HepG2 (cell line): ENCODE data around the gene ACACB. TPM values are rescaled to one million over a fixed set of nuclear protein-coding genes. Genes with fewer than 3 reads are reported as not detected.

Experiments
- ATM ChIP-seq: fragments of 450-650 bp; IDR thresholded peaks from 2 replicates; pipeline ENCODE4 v1.7.1; 2017; ENCODE audit warnings: mild to moderate bottlenecking, borderline replicate concordance
- CBX2 ChIP-seq, 2 experiments: fragments of 200-600 bp in 1 of 2; sonication (generic); formaldehyde crosslinking in 1 of 2; IDR thresholded peaks; 2 replicates each; pipeline versions ENCODE4 v1.7.0 to v1.8.1; 2018 to 2022; ENCODE audit warnings: low read depth in 2 of 2, low read length in 1 of 2, mild to moderate bottlenecking in 1 of 2, missing genetic modification reagents in 1 of 2
- EED ChIP-seq: sonication (generic); formaldehyde crosslinking; IDR thresholded peaks from 2 replicates; pipeline ENCODE4 v1.5.0; 2020; ENCODE audit warnings: mild to moderate bottlenecking, missing genetic modification reagents
- ERF ChIP-seq: IDR thresholded peaks from 2 replicates; pipeline ENCODE4 v1.6.1; 2018; ENCODE audit warnings: missing biosample characterization, missing genetic modification reagents
- KLF6 ChIP-seq: IDR thresholded peaks from 2 replicates; pipeline ENCODE4 v1.8.0; 2016; ENCODE audit warnings: missing biosample characterization, missing genetic modification reagents
- MIER3 ChIP-seq: IDR thresholded peaks from 2 replicates; pipeline ENCODE4 v1.6.1; 2016; ENCODE audit warnings: missing compliant biosample characterization, borderline replicate concordance
- MTA1 ChIP-seq: sonication (generic); formaldehyde crosslinking; IDR thresholded peaks from 2 replicates; pipeline ENCODE4 v1.4.0; 2020; ENCODE audit warnings: missing genetic modification reagents, mild to moderate bottlenecking, borderline replicate concordance
- NBN ChIP-seq: fragments of 450-650 bp; conservative IDR thresholded peaks from 2 replicates; pipeline ENCODE4 v1.6.1; 2017
- PHF5A ChIP-seq: IDR thresholded peaks from one replicate; pipeline ENCODE4 v1.6.1; 2018; ENCODE audit warnings: low read depth, missing genetic modification reagents; ENCODE audit not compliant: unreplicated experiment
- POLR2A ChIP-seq, 2 experiments: IDR thresholded peaks; 2 replicates each; pipeline ENCODE4 v1.6.1; 2011; ENCODE audit warnings: low read depth in 2 of 2, low read length in 2 of 2, mild to moderate bottlenecking in 1 of 2, moderate library complexity in 1 of 2; ENCODE audit not compliant: insufficient read depth in 1 of 2
- SOX13 ChIP-seq, 3 experiments: fragments of 450-650 bp in 1 of 3; sonication (generic) in 1 of 3; formaldehyde crosslinking in 1 of 3; IDR thresholded peaks in 2 of 3; conservative IDR thresholded peaks in 1 of 3; 2 replicates each; pipeline versions ENCODE4 v1.5.0 to v1.6.1; 2016 to 2020; ENCODE audit warnings: antibody characterized with exemption in 1 of 3, mild to moderate bottlenecking in 1 of 3, missing compliant biosample characterization in 1 of 3, missing genetic modification reagents in 1 of 3, moderate library complexity in 1 of 3
- SRSF9 ChIP-seq: fragments of 200-400 bp; formaldehyde crosslinking; IDR thresholded peaks from 2 replicates; pipeline ENCODE4 v1.6.1; 2018; ENCODE audit warnings: borderline replicate concordance, mild to moderate bottlenecking, low read depth, low read length; ENCODE audit not compliant: insufficient read depth, poor library complexity, severe bottlenecking
- ZBTB20 ChIP-seq: sonication (generic); formaldehyde crosslinking; IDR thresholded peaks from 2 replicates; pipeline ENCODE4 v1.8.1; 2023; ENCODE audit warnings: missing genetic modification reagents, low read depth, mild to moderate bottlenecking, borderline replicate concordance
- ZFYVE20 ChIP-seq: sonication (generic); formaldehyde crosslinking; IDR thresholded peaks from 2 replicates; pipeline ENCODE4 v1.8.0; 2023; ENCODE audit warnings: low read depth, mild to moderate bottlenecking, moderate library complexity, missing genetic modification reagents, borderline replicate concordance
- ZNF101 ChIP-seq: sonication (generic); formaldehyde crosslinking; IDR thresholded peaks from 2 replicates; pipeline ENCODE4 v1.4.0; 2020; ENCODE audit warnings: mild to moderate bottlenecking, low read depth, missing genetic modification reagents, borderline replicate concordance
- ZNF235 ChIP-seq: sonication (generic); formaldehyde crosslinking; IDR thresholded peaks from 2 replicates; pipeline ENCODE4 v1.8.1; 2023; ENCODE audit warnings: mild to moderate bottlenecking, missing genetic modification reagents, borderline replicate concordance
- ZNF432 ChIP-seq: sonication (generic); formaldehyde crosslinking; IDR thresholded peaks from 2 replicates; pipeline ENCODE4 v1.5.0; 2020; ENCODE audit warnings: missing genetic modification reagents, mild to moderate bottlenecking, borderline replicate concordance
- ZNF616 ChIP-seq: sonication (generic); formaldehyde crosslinking; IDR thresholded peaks from 2 replicates; pipeline ENCODE4 v1.5.0; 2020; ENCODE audit warnings: low read depth, mild to moderate bottlenecking, missing genetic modification reagents
- ZSCAN30 ChIP-seq: sonication (generic); formaldehyde crosslinking; IDR thresholded peaks from 2 replicates; pipeline ENCODE4 v1.5.0; 2020; ENCODE audit warnings: mild to moderate bottlenecking, missing genetic modification reagents
- polyA plus RNA-seq, 8 experiments: library from polyadenylated mRNA; depleted of rRNA in 3 of 8; stranded (reverse) in 7 of 8; unstranded in 1 of 8; fragments of >200 nt; fragmentation: Illumina TruSeq in 4 of 8; extraction: Trizol in 4 of 8; gene quantifications; 2 replicates each; pipeline versions ENCODE4 v1.2.1 to v1.2.3, GENCODE V29; 2011 to 2016; ENCODE audit warnings: low read depth in 4 of 8, missing spikeins in 1 of 8, mixed read lengths in 1 of 8; ENCODE audit not compliant: insufficient read depth in 1 of 8
- total RNA-seq, 5 experiments: library from RNA; depleted of rRNA; stranded (reverse); fragments of >200 nt; fragmentation: Illumina TruSeq; extraction: Trizol; gene quantifications; 2 replicates each; pipeline ENCODE4 v1.2.3, GENCODE V29; 2016; ENCODE audit warnings: low read depth in 1 of 5
- TF ChIP-seq, protein P1 (sequence below): sonication (generic); formaldehyde crosslinking; IDR thresholded peaks from 2 replicates; pipeline ENCODE4 v1.5.1; 2020; ENCODE audit warnings: missing genetic modification reagents, mild to moderate bottlenecking, borderline replicate concordance
- TF ChIP-seq, protein P2 (sequence below): sonication (generic); formaldehyde crosslinking; IDR thresholded peaks from 2 replicates; pipeline ENCODE4 v1.4.0; 2020; ENCODE audit warnings: missing genetic modification reagents, mild to moderate bottlenecking, borderline replicate concordance
- TF ChIP-seq, protein P3 (sequence below): sonication (generic); formaldehyde crosslinking; IDR thresholded peaks from 2 replicates; pipeline ENCODE4 v1.9.0; 2021; ENCODE audit warnings: missing genetic modification reagents, borderline replicate concordance

ACACB gene
- total and polyA plus RNA-seq, 2 of the 13 experiments (the other 11 are each of a cell fraction or from before 2014, with no cell fraction given): 6.2 to 8.6 TPM

DNA sequence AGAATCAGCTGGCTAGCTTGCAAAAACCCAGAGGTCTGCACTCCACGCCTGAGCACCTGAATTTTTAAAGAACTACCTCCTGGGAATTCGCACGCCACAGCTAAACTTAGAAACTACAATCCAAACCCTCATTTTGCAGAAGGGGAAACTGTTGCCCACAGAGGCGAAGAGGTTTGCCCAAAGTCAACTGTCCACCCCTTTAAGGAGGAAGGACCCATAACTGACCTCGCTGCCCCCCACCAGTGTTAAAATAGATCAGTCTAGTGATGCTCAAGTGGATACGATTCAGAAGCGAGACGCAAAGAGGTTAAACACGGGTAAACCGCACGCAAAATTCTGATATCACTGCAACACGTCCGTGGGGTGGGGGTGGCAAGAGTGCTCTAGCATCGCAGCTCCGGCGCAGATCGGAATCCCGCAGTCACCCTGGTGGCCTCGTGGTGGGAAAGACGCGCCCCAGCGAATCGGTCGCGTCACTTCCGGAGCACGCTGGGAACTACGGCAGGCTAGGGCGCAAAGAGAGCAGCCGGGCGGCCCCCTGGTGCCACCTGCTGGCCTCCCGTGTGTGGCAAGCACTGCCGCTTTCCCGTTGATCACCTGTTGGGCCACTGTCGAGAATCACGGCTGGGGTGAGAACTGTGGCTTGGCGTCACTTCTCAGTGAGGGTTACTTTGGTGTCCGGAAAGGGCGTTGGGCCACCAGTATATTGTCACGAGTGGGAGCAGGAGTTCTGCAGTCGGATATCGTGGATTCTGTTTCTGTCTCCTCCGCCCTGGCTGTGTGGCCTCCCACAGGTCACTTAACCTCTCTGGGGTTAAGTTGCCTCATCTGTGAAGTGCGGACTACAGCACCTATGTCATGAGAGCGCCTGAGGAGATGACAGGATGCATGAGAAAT lies 23.1 kb upstream of the ACACB start, which contains the start of gene ALKBH2 (continued):
- TF ChIP-seq, protein P1, sequence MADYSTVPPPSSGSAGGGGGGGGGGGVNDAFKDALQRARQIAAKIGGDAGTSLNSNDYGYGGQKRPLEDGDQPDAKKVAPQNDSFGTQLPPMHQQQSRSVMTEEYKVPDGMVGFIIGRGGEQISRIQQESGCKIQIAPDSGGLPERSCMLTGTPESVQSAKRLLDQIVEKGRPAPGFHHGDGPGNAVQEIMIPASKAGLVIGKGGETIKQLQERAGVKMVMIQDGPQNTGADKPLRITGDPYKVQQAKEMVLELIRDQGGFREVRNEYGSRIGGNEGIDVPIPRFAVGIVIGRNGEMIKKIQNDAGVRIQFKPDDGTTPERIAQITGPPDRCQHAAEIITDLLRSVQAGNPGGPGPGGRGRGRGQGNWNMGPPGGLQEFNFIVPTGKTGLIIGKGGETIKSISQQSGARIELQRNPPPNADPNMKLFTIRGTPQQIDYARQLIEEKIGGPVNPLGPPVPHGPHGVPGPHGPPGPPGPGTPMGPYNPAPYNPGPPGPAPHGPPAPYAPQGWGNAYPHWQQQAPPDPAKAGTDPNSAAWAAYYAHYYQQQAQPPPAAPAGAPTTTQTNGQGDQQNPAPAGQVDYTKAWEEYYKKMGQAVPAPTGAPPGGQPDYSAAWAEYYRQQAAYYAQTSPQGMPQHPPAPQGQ: no peak
- TF ChIP-seq ZSCAN30 (CRISPR knock-in tag) (peak; percentile 91; the same call in 1 of the 2 replicates), ATM (no peak), ZNF235 (CRISPR knock-in tag) (no peak), ERF (CRISPR knock-in tag) (peak; percentile 99), MTA1 (CRISPR knock-in tag) (peak; percentile 73; the same call in 1 of the 2 replicates), POLR2A (IDR thresholded peaks at IDR 0.05; ENCODE audit: insufficient read depth in 1 of 2, low read depth in 2 of 2, low read length in 2 of 2) (peak; percentile 86 to 92), NBN (no peak), PHF5A (CRISPR knock-in tag) (peak; percentile 89), MIER3 (CRISPR knock-in tag) (peak; percentile 66; the same call in 1 of the 2 replicates), KLF6 (CRISPR knock-in tag) (peak; percentile 96; the same call in 1 of the 2 replicates), ZNF616 (CRISPR knock-in tag) (peak; percentile 91), SRSF9 (no peak), ZBTB20 (CRISPR knock-in tag) (peak; percentile 88), EED (CRISPR knock-in tag) (peak; percentile 94; the same call in 1 of the 2 replicates), ZNF432 (CRISPR knock-in tag) (no peak), ZFYVE20 (CRISPR knock-in tag) (peak; percentile 91; the same call in 1 of the 2 replicates), CBX2 (IDR thresholded peaks at IDR 0.05; ENCODE audit: low read depth, low read length) (no peak), CBX2 (CRISPR knock-in tag; IDR thresholded peaks at IDR 0.05; ENCODE audit: low read depth) (peak; percentile 93; the same call in 1 of the 2 replicates), ZNF101 (CRISPR knock-in tag) (no peak), SOX13 (IDR thresholded peaks at IDR 0.05) (no peak), SOX13 (CRISPR knock-in tag; conservative IDR thresholded peaks at IDR 0.05 in 1 of 2, IDR thresholded peaks at IDR 0.05 in 1 of 2) (peak in 1 of 2 experiments; percentile 66; a peak in 2 of 4 replicates)
- TF ChIP-seq, protein P2, sequence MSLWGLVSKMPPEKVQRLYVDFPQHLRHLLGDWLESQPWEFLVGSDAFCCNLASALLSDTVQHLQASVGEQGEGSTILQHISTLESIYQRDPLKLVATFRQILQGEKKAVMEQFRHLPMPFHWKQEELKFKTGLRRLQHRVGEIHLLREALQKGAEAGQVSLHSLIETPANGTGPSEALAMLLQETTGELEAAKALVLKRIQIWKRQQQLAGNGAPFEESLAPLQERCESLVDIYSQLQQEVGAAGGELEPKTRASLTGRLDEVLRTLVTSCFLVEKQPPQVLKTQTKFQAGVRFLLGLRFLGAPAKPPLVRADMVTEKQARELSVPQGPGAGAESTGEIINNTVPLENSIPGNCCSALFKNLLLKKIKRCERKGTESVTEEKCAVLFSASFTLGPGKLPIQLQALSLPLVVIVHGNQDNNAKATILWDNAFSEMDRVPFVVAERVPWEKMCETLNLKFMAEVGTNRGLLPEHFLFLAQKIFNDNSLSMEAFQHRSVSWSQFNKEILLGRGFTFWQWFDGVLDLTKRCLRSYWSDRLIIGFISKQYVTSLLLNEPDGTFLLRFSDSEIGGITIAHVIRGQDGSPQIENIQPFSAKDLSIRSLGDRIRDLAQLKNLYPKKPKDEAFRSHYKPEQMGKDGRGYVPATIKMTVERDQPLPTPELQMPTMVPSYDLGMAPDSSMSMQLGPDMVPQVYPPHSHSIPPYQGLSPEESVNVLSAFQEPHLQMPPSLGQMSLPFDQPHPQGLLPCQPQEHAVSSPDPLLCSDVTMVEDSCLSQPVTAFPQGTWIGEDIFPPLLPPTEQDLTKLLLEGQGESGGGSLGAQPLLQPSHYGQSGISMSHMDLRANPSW: peak; percentile 91; the same call in 1 of the 2 replicates
- TF ChIP-seq, protein P3, sequence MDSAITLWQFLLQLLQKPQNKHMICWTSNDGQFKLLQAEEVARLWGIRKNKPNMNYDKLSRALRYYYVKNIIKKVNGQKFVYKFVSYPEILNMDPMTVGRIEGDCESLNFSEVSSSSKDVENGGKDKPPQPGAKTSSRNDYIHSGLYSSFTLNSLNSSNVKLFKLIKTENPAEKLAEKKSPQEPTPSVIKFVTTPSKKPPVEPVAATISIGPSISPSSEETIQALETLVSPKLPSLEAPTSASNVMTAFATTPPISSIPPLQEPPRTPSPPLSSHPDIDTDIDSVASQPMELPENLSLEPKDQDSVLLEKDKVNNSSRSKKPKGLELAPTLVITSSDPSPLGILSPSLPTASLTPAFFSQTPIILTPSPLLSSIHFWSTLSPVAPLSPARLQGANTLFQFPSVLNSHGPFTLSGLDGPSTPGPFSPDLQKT (CRISPR knock-in tag): no peak
